ENCODE data around the gene SHKBP1. TPM values are rescaled to one million over a fixed set of nuclear protein-coding genes. Genes with fewer than 3 reads are reported as not detected.

SHKBP1 gene
- total RNA-seq, 1 donor from 2014 or later = 65.3 TPM

DNA sequence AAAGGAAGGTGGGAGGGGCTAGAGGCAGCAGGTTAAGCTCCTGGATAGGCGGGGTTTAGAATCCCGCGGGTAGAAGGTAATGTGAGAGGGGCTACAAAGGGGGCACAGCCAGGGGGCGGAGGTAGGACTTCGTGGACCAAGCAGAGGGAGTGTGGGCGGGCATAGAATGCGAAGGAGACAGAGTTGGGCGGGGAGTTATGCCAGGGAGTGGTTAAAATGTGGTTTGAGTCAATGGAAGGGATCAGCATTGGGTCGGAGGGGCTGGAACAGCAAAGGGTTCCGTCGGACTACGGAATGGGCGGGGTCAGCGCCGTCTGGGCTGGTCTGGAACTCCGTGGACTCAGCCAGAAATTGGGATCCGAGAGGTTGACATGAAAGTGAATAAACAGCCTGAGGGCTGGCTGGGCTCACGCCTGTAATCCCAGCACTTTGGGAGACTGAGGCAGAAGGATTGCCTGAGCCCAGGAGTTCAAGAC is 27.5 kb downstream of the SHKBP1 start:
- Mint-ChIP-seq H3K27me3 (ENCODE audit: low read depth) (peaks cover 67% of the 10 kb centered on the region), H3K4me1 (peaks cover 43% of the 10 kb centered on the region), H3K9me3 (no peaks in the 10 kb centered on the region), H3K4me3 (peak overlapping the region; percentile 67), H3K36me3 (no peaks in the 10 kb centered on the region), H3K27ac (peak overlapping the region; percentile 92)
- DNase-seq (ENCODE audit: low spot score in 2 of 2, unreplicated experiment in 2 of 2) = no peak
- TF ChIP-seq, protein P1, sequence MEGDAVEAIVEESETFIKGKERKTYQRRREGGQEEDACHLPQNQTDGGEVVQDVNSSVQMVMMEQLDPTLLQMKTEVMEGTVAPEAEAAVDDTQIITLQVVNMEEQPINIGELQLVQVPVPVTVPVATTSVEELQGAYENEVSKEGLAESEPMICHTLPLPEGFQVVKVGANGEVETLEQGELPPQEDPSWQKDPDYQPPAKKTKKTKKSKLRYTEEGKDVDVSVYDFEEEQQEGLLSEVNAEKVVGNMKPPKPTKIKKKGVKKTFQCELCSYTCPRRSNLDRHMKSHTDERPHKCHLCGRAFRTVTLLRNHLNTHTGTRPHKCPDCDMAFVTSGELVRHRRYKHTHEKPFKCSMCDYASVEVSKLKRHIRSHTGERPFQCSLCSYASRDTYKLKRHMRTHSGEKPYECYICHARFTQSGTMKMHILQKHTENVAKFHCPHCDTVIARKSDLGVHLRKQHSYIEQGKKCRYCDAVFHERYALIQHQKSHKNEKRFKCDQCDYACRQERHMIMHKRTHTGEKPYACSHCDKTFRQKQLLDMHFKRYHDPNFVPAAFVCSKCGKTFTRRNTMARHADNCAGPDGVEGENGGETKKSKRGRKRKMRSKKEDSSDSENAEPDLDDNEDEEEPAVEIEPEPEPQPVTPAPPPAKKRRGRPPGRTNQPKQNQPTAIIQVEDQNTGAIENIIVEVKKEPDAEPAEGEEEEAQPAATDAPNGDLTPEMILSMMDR (IDR thresholded peaks at IDR 0.05; ENCODE audit: unreplicated experiment) = no peak

- Mint-ChIP-seq H3K9me3 (no peaks in the 10 kb centered on the region), H3K4me1 (peaks cover 41% of the 10 kb centered on the region), H3K27me3 (ENCODE audit: low read depth) (peaks cover 65% of the 10 kb centered on the region), H3K4me3 (peak overlapping the region; percentile 67), H3K36me3 (no peaks in the 10 kb centered on the region), H3K27ac (no peak overlapping the region)
- no peak for DNase-seq (ENCODE audit: low spot score in 2 of 2, unreplicated experiment in 2 of 2)
- TF ChIP-seq, protein P1 (IDR thresholded peaks at IDR 0.05; ENCODE audit: unreplicated experiment) = no peak
Measured at GRCh38 chr19:40604647-40605215, 28.1 kb downstream of the SHKBP1 start.

DNA sequence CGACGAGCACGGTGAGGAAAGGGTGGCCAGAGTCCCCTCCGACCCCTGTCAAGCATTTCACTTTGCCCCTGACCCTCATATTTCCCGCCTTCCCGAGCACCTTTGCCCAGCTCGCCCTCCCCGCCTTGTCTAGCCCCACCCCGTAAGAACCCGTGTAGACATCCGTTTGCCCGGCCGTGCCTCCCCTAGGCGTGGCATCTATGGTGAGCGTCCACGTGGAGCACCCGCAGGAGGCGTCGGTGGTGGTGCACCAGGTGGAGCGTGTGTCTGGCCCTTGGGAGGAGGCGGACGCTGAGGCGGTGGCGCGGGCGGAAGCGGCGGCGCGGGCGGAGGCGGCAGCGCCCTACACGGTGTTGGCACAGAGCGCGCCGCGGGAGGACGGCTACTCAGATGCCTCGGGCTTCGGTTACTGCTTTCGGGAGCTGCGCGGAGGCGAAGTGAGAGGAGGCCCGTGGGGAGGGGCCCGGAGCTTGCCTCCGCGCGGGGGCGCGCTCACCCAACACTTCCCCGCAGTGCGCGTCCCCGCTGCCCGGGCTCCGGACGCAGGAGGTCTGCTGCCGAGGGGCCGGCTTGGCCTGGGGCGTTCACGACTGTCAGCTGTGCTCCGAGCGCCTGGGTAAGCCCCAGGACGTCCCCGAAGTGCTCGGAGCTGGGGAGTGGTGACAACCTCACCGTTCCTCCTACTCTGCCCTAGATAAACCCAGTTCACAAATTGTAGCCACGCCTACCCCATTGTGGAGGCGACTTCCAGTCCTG is 28.7 kb downstream of the SHKBP1 start:
- TF ChIP-seq, protein P1 (IDR thresholded peaks at IDR 0.05; ENCODE audit: unreplicated experiment) = no peak
- no peaks in the 10 kb centered on the region for H3K9me3 Mint-ChIP-seq
- H3K36me3 Mint-ChIP-seq = no peaks in the 10 kb centered on the region
- peak overlapping the region; percentile 62 for H3K4me3 Mint-ChIP-seq
- H3K4me1 Mint-ChIP-seq = peaks cover 45% of the 10 kb centered on the region
- peak in 1 of 2 experiments; percentile 69 for DNase-seq (ENCODE audit: low spot score in 2 of 2, unreplicated experiment in 2 of 2)
- peaks cover 68% of the 10 kb centered on the region for H3K27me3 Mint-ChIP-seq (ENCODE audit: low read depth)
- H3K27ac Mint-ChIP-seq = peak overlapping the region; percentile 21

- H3K9me3 Mint-ChIP-seq = no peaks in the 10 kb centered on the region
- no peaks in the 10 kb centered on the region for H3K36me3 Mint-ChIP-seq
- DNase-seq (ENCODE audit: low spot score in 2 of 2, unreplicated experiment in 2 of 2) = no peak
- H3K4me1 Mint-ChIP-seq = peaks cover 32% of the 10 kb centered on the region
- no peak overlapping the region for H3K4me3 Mint-ChIP-seq
- TF ChIP-seq, protein P1 (IDR thresholded peaks at IDR 0.05; ENCODE audit: unreplicated experiment) = no peak
- H3K27ac Mint-ChIP-seq = no peak overlapping the region
- peaks cover 60% of the 10 kb centered on the region for H3K27me3 Mint-ChIP-seq (ENCODE audit: low read depth)
Measured at GRCh38 chr19:40607311-40608239, 30.9 kb downstream of the SHKBP1 start.

DNA sequence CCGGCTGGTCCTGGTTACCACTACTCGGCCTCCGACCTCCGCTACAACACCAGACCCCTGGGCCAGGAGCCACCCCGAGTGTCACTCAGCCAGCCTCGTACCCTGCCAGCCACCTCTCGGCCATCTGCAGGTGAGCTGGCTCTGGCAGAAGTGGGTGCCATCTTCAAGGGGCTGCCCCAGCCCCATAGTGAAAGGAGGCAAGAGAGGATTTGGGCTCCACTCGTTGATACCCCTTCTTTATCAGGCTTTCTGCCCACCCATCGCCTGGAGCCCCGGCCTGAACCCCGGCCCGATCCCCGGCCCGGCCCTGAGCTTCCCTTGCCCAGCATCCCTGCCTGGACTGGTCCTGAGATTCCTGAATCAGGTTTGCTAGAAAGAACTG is 31.6 kb downstream of the SHKBP1 start:
- no peak for DNase-seq (ENCODE audit: low spot score in 2 of 2, unreplicated experiment in 2 of 2)
- H3K27ac Mint-ChIP-seq = no peak overlapping the region

More for the DNA sequence above, 31.6 kb downstream of the SHKBP1 start:
- peaks cover 60% of the 10 kb centered on the region for H3K27me3 Mint-ChIP-seq (ENCODE audit: low read depth)
- no peak overlapping the region for H3K4me3 Mint-ChIP-seq
- TF ChIP-seq, protein P1 (IDR thresholded peaks at IDR 0.05; ENCODE audit: unreplicated experiment) = no peak
- H3K36me3 Mint-ChIP-seq = no peaks in the 10 kb centered on the region
- no peaks in the 10 kb centered on the region for H3K9me3 Mint-ChIP-seq
- peaks cover 25% of the 10 kb centered on the region for H3K4me1 Mint-ChIP-seq
